Measurements from ENCODE around the gene NAV2.

Gene NAV2

DNA sequence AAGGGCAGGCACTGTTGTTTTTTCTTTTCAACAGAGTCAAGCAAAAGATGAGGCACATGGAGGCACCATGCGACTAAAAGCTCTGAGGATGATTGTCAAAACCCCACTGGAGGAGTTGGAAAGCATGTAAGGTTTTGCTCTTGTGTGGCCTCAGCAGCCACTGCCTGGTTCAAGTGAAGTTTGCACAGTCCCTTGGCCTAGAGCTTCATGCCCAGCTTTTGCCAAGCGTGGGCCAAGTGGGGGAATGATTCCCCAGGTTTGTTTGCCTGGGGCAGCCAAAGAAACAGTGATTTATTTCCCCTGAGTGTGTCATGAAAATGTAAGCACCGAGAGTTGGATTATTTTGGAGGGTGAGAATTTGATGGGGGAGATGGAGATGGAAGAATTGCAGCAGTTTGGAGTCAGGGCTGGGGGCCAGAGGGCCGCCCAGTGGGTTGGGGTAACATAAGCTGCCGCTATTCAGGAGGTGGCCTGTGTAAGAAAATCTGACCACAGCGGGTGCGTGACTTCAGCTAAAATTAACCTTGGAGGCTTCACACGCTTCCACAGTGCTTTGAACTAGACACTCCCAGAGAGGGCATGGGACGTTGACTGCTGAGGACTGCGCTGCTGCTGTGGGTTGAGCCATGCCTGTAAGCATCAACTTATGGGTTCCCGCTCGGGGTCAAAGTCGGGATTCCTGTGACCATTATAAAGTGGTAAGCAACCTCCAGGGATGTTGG, 100.7 kb downstream of the NAV2 start:
- Histone ChIP-seq H3K79me2 (ENCODE audit: insufficient read depth, low read length) (no peaks in the 10 kb centered on the region), H3K36me3 (ENCODE audit: insufficient read depth, low read length) (no peaks in the 10 kb centered on the region), H3K4me1 (ENCODE audit: insufficient read depth, low read length) (no peaks in the 10 kb centered on the region), H3K27me3 (ENCODE audit: insufficient read depth, low read length, poor library complexity) (peaks cover 4% of the 10 kb centered on the region), H3K9me3 (ENCODE audit: insufficient read depth, low read length, severe bottlenecking) (no peaks in the 10 kb centered on the region), H3K27ac (ENCODE audit: low read length) (no peak overlapping the region), H3K9ac (ENCODE audit: low read depth, low read length) (no peak overlapping the region), H2AFZ (ENCODE audit: low read depth, low read length) (no peak overlapping the region), H4K20me1 (ENCODE audit: insufficient read depth, low read length) (no peaks in the 10 kb centered on the region), H3K4me3 (ENCODE audit: low read depth in 1 of 2, low read length in 2 of 2) (no peak overlapping the region), H3K4me2 (ENCODE audit: insufficient read depth, low read length) (no peak overlapping the region)
- ATAC-seq (ENCODE audit: insufficient read depth, low read depth) = no peak
- TF ChIP-seq, protein P1, sequence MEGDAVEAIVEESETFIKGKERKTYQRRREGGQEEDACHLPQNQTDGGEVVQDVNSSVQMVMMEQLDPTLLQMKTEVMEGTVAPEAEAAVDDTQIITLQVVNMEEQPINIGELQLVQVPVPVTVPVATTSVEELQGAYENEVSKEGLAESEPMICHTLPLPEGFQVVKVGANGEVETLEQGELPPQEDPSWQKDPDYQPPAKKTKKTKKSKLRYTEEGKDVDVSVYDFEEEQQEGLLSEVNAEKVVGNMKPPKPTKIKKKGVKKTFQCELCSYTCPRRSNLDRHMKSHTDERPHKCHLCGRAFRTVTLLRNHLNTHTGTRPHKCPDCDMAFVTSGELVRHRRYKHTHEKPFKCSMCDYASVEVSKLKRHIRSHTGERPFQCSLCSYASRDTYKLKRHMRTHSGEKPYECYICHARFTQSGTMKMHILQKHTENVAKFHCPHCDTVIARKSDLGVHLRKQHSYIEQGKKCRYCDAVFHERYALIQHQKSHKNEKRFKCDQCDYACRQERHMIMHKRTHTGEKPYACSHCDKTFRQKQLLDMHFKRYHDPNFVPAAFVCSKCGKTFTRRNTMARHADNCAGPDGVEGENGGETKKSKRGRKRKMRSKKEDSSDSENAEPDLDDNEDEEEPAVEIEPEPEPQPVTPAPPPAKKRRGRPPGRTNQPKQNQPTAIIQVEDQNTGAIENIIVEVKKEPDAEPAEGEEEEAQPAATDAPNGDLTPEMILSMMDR (IDR thresholded peaks at IDR 0.05; ENCODE audit: borderline replicate concordance, extremely low read depth, low read length, poor library complexity, severe bottlenecking) = no peak
- no peak for DNase-seq

DNA sequence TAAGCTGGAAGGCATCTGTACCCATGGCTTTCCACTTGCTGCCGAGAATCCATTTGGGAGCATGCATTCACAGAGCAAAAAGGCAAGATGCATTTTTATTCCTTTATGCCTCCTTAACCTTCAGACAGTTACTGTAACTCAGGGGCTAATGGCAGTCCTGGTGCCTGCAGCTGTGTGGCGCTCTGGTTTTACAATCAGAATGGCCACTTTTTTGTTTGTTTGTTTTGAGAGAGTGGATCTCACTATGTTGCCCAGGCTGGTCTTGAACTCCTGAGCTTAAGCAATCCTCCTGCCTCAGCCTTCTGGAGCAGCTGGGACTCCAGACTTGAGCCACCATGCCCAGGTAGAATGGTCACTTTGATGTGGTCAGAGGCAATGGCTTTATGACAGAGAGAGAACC, 101.8 kb downstream of the NAV2 start:
- peaks cover 4% of the 10 kb centered on the region for H3K27me3 ChIP-seq (ENCODE audit: insufficient read depth, low read length, poor library complexity)
- no peak overlapping the region for H3K4me2 ChIP-seq (ENCODE audit: insufficient read depth, low read length)
- H2AFZ ChIP-seq (ENCODE audit: low read depth, low read length) = no peak overlapping the region
- TF ChIP-seq EZH2 (IDR thresholded peaks at IDR 0.05; ENCODE audit: borderline replicate concordance, low read depth, low read length, severe bottlenecking) = no peak
- TF ChIP-seq, protein P1 (IDR thresholded peaks at IDR 0.05; ENCODE audit: borderline replicate concordance, extremely low read depth, low read length, poor library complexity, severe bottlenecking) = no peak
- no peak overlapping the region for H3K27ac ChIP-seq (ENCODE audit: low read length)
- H3K4me3 ChIP-seq (ENCODE audit: low read depth in 1 of 2, low read length in 2 of 2) = no peak overlapping the region
- H3K79me2 ChIP-seq (ENCODE audit: insufficient read depth, low read length) = no peaks in the 10 kb centered on the region
- ATAC-seq (ENCODE audit: insufficient read depth, low read depth) (no peak), DNase-seq (no peak)
- H3K36me3 ChIP-seq (ENCODE audit: insufficient read depth, low read length) = no peaks in the 10 kb centered on the region
- H3K9me3 ChIP-seq (ENCODE audit: insufficient read depth, low read length, severe bottlenecking) = no peaks in the 10 kb centered on the region
- no peaks in the 10 kb centered on the region for H4K20me1 ChIP-seq (ENCODE audit: insufficient read depth, low read length)
- no peak overlapping the region for H3K9ac ChIP-seq (ENCODE audit: low read depth, low read length)
- no peaks in the 10 kb centered on the region for H3K4me1 ChIP-seq (ENCODE audit: insufficient read depth, low read length)

DNA sequence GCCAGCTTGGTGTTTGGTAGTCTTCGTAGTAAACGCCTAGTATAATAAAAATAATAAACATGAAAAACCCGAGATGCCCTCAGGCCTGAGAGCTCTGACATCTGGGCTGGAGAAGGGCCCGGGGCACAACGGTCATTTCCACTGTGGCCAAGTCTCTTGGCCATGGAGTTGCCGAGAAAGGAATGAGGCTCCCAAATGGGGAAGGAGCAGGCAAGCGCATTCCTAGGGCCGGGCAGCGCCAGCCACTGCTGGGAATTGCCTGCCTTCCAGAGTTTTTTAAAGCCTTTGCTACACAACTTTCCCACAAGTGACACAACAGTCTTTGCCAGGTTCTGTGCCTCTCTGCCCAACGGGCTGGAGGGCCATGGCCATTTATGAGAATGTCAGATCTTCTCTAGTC, 103.4 kb downstream of the NAV2 start:
- ATAC-seq (ENCODE audit: insufficient read depth, low read depth) = no peak
- Histone ChIP-seq H3K9ac (ENCODE audit: low read depth, low read length) (no peak overlapping the region), H3K36me3 (ENCODE audit: insufficient read depth, low read length) (no peaks in the 10 kb centered on the region), H4K20me1 (ENCODE audit: insufficient read depth, low read length) (no peaks in the 10 kb centered on the region), H3K79me2 (ENCODE audit: insufficient read depth, low read length) (no peaks in the 10 kb centered on the region), H3K9me3 (ENCODE audit: insufficient read depth, low read length, severe bottlenecking) (no peaks in the 10 kb centered on the region), H3K4me1 (ENCODE audit: insufficient read depth, low read length) (no peaks in the 10 kb centered on the region), H3K4me2 (ENCODE audit: insufficient read depth, low read length) (no peak overlapping the region), H3K27me3 (ENCODE audit: insufficient read depth, low read length, poor library complexity) (no peaks in the 10 kb centered on the region), H3K27ac (ENCODE audit: low read length) (no peak overlapping the region), H3K4me3 (ENCODE audit: low read depth in 1 of 2, low read length in 2 of 2) (no peak overlapping the region), H2AFZ (ENCODE audit: low read depth, low read length) (no peak overlapping the region)
- DNase-seq = no peak
- TF ChIP-seq EZH2 (IDR thresholded peaks at IDR 0.05; ENCODE audit: borderline replicate concordance, low read depth, low read length, severe bottlenecking) = no peak
- TF ChIP-seq, protein P1 (IDR thresholded peaks at IDR 0.05; ENCODE audit: borderline replicate concordance, extremely low read depth, low read length, poor library complexity, severe bottlenecking) = no peak

Measured in DND-41 (cell line).